ENCODE data around the gene PNPLA2.

- TF ChIP-seq CTCF (IDR thresholded peaks at IDR 0.05) (no peak), EP300 (IDR thresholded peaks at IDR 0.05) (no peak), POLR2A (IDR thresholded peaks at IDR 0.05; ENCODE audit: low read depth) (no peak)
These were observed 17.5 kb upstream of the PNPLA2 start for GRCh38 chr11:801097-801780.

Measured in esophagus muscularis mucosa (tissue), 4 donors.